SK-N-SH (cell line): ENCODE results near the gene RBL2. TPM values are rescaled to one million over a fixed set of nuclear protein-coding genes. Genes with fewer than 3 reads are reported as not detected.

ENCODE experiments used
- CTCF ChIA-PET: fragments of 300-600, 350-600 bp; formaldehyde crosslinking; extraction: SDS; loops from one replicate; lab custom pipeline; 2021; lab: Yijun Ruan, JAX
- POLR2A ChIA-PET: fragments of 350-600 bp; sonication (Branson Sonifier 250); formaldehyde crosslinking; extraction: SDS; loops from one replicate; lab custom pipeline; 2020; ENCODE audit warnings: antibody characterized with exemption, inconsistent platforms; lab: Yijun Ruan, JAX
- DNase-seq: peaks from one replicate; pipeline ENCODE4 v3.0.0; 2012
- H2AFZ ChIP-seq: fragments of 200-600 bp; sonication (generic); 2 replicates; pipeline ENCODE4 v1.8.1; 2016; ENCODE audit warnings: antibody characterized with exemption, mild to moderate bottlenecking, low read depth
- H3F3A ChIP-seq: fragments of 200-600 bp; sonication (generic); replicated peaks from 2 replicates; pipeline ENCODE3; 2016; ENCODE audit warnings: antibody characterized with exemption, mild to moderate bottlenecking; ENCODE audit not compliant: insufficient read depth
- H3K27ac ChIP-seq, 2 experiments: fragments of 200-500 bp in 1 of 2; fragments of 200-600 bp in 1 of 2; sonication (Bioruptor generic) in 1 of 2; sonication (generic), shearing (Covaris generic) in 1 of 2; 2 replicates each; pipeline versions ENCODE4 v1.5.1 to v1.6.1; 2014 to 2016; ENCODE audit warnings: low read depth in 2 of 2, inconsistent platforms in 1 of 2, low read length in 1 of 2, mild to moderate bottlenecking in 1 of 2, mixed read lengths in 1 of 2
- H3K27me3 ChIP-seq: fragments of 200-600 bp; sonication (generic), shearing (Covaris generic); 2 replicates; pipeline ENCODE4 v1.6.1; 2016; ENCODE audit warnings: mixed run types; ENCODE audit not compliant: insufficient read depth
- H3K36me3 ChIP-seq, 2 experiments: fragments of 200-500 bp in 1 of 2; fragments of 200-600 bp in 1 of 2; sonication (Bioruptor generic) in 1 of 2; sonication (generic) in 1 of 2; replicated peaks in 1 of 2; 2 replicates each; pipeline versions ENCODE3 to v1.5.1; 2014 to 2016; ENCODE audit warnings: low read length in 1 of 2, mild to moderate bottlenecking in 1 of 2; ENCODE audit not compliant: insufficient read depth in 2 of 2, control insufficient read depth in 1 of 2
- H3K4me1 ChIP-seq, 2 experiments: fragments of 200-500 bp in 1 of 2; fragments of 200-600 bp in 1 of 2; sonication (Bioruptor generic) in 1 of 2; sonication (generic), shearing (Covaris generic) in 1 of 2; 2 replicates each; pipeline versions ENCODE4 v1.5.1 to v1.6.1; 2014 to 2016; ENCODE audit warnings: low read depth in 1 of 2, low read length in 1 of 2, mixed run types in 1 of 2; ENCODE audit not compliant: insufficient read depth in 2 of 2, control insufficient read depth in 1 of 2
- H3K4me2 ChIP-seq: fragments of 200-600 bp; sonication (generic), shearing (Covaris generic); 2 replicates; pipeline ENCODE4 v1.6.1; 2017; ENCODE audit warnings: mixed run types
- H3K4me3 ChIP-seq, 2 experiments: fragments of 200-500 bp in 1 of 2; fragments of 200-600 bp in 1 of 2; sonication (Bioruptor generic) in 1 of 2; sonication (generic), shearing (Covaris generic) in 1 of 2; 2 replicates each; pipeline versions ENCODE4 v1.5.1 to v1.8.1; 2014 to 2016; ENCODE audit warnings: low read depth in 2 of 2, inconsistent platforms in 1 of 2, low read length in 1 of 2, mild to moderate bottlenecking in 1 of 2, mixed read lengths in 1 of 2, moderate library complexity in 1 of 2
- H3K79me2 ChIP-seq: fragments of 200-600 bp; sonication (generic); 2 replicates; pipeline ENCODE4 v1.8.1; 2017; ENCODE audit warnings: mild to moderate bottlenecking; ENCODE audit not compliant: insufficient read depth
- H3K9ac ChIP-seq: fragments of 200-600 bp; sonication (generic); 2 replicates; pipeline ENCODE4 v1.6.1; 2017; ENCODE audit warnings: mixed run types
- H3K9me2 ChIP-seq: fragments of 200-600 bp; sonication (generic); 2 replicates; pipeline ENCODE4 v1.6.1; 2017; ENCODE audit warnings: mixed run types
- H3K9me3 ChIP-seq: fragments of 200-600 bp; sonication (generic); 2 replicates; pipeline ENCODE4 v1.6.1; 2017; ENCODE audit warnings: mixed run types, mild to moderate bottlenecking, moderate library complexity
- H4K20me1 ChIP-seq: fragments of 200-600 bp; sonication (generic); 2 replicates; pipeline ENCODE4 v1.6.1; 2017; ENCODE audit warnings: mild to moderate bottlenecking, mixed run types; ENCODE audit not compliant: insufficient read depth
- CHD2 ChIP-seq: fragments of 150-350 bp; IDR thresholded peaks from 2 replicates; pipeline ENCODE4 v1.6.1; 2018; ENCODE audit warnings: low read length; ENCODE audit not compliant: partially characterized antibody
- EP300 ChIP-seq, 2 experiments: IDR thresholded peaks; 2 replicates each; pipeline versions ENCODE4 v1.4.0 to v1.6.1; 2012; ENCODE audit warnings: borderline replicate concordance in 1 of 2, low read depth in 1 of 2, low read length in 1 of 2
- EZH2phosphoT487 ChIP-seq: fragments of 200-600 bp; sonication (generic); IDR thresholded peaks from 2 replicates; pipeline ENCODE4 v1.6.1; 2017; ENCODE audit warnings: low read depth, mixed run types, mild to moderate bottlenecking, antibody characterized with exemption, moderate library complexity, borderline replicate concordance
- FOXJ3 ChIP-seq: sonication (generic); formaldehyde crosslinking; IDR thresholded peaks from 2 replicates; pipeline ENCODE4 v1.5.1; 2020; ENCODE audit warnings: mild to moderate bottlenecking, missing genetic modification reagents
- JUND ChIP-seq: IDR thresholded peaks from 2 replicates; pipeline ENCODE4 v1.4.0; 2012
- MXI1 ChIP-seq: IDR thresholded peaks from 2 replicates; pipeline ENCODE4 v1.6.1; 2012; ENCODE audit warnings: mild to moderate bottlenecking, low read depth, low read length, improper control_type of control experiment
- NFIC ChIP-seq: IDR thresholded peaks from 2 replicates; pipeline ENCODE4 v1.4.0; 2012; ENCODE audit warnings: borderline replicate concordance
- RFX5 ChIP-seq: IDR thresholded peaks from 2 replicates; pipeline ENCODE4 v1.6.1; 2012; ENCODE audit warnings: mild to moderate bottlenecking, improper control_type of control experiment, low read length
- RXRA ChIP-seq: IDR thresholded peaks from 2 replicates; pipeline ENCODE4 v1.4.0; 2012; ENCODE audit warnings: low read depth, mild to moderate bottlenecking, borderline replicate concordance
- SIN3A ChIP-seq: IDR thresholded peaks from 2 replicates; pipeline ENCODE4 v1.6.1; 2012; ENCODE audit warnings: low read depth, mild to moderate bottlenecking, low read length, moderate library complexity, borderline replicate concordance
- SMC3 ChIP-seq: IDR thresholded peaks from 2 replicates; pipeline ENCODE4 v1.6.1; 2012; ENCODE audit warnings: low read depth, low read length, improper control_type of control experiment
- TAF1 ChIP-seq: IDR thresholded peaks from 2 replicates; pipeline ENCODE4 v1.6.1; 2012; ENCODE audit warnings: low read depth, mild to moderate bottlenecking, low read length, moderate library complexity, borderline replicate concordance
- YY1 ChIP-seq: IDR thresholded peaks from 2 replicates; pipeline ENCODE4 v1.4.0; 2012; ENCODE audit warnings: low read depth, mild to moderate bottlenecking
- WGBS: methylation state at CpG from one replicate; pipeline ENCODE4 v1.1.6; 2017; ENCODE audit warnings: low lambda C conversion rate; 5-methylcytosine and 5-hydroxymethylcytosine counted together
- polyA plus RNA-seq, 3 experiments: library from polyadenylated mRNA; depleted of rRNA; stranded (reverse); fragments of >200 nt; gene quantifications; 2 replicates each; pipeline ENCODE4 v1.2.3, GENCODE V29; 2012
- TF ChIP-seq, protein P1 (sequence below): IDR thresholded peaks from 2 replicates; pipeline ENCODE4 v1.6.1; 2012; ENCODE audit warnings: mild to moderate bottlenecking, low read depth, low read length, moderate library complexity
- TF ChIP-seq, protein P2 (sequence below): IDR thresholded peaks from 2 replicates; pipeline ENCODE4 v1.4.0; 2012; ENCODE audit warnings: low read depth, borderline replicate concordance

The RBL2 gene
- polyA plus RNA-seq, 1 of the 3 experiments (the other 2 are of a cell fraction), result 28.0 TPM

DNA sequence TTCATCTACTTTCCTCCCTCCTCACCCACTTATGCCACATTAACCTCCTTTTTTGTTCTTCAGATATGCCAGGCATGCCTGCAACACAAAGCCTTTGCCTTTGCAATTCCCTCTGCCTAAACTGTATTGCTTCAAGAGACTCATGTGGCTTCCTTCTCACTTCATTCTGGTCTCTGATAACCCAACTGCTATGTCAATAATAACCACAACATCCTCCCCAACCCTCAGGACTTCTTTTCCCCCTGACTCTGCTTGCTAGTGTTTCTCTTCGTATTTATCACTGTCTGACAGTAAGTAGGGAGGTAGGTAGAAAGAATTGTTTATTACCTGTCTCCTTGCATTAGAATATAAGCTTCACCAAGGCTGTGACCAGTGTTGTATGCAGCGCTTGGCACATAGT is 22.4 kb downstream of the RBL2 start (continued):
- no peak for TF ChIP-seq TAF1
- TF ChIP-seq, all 33 proteins: peak for 0

DNA sequence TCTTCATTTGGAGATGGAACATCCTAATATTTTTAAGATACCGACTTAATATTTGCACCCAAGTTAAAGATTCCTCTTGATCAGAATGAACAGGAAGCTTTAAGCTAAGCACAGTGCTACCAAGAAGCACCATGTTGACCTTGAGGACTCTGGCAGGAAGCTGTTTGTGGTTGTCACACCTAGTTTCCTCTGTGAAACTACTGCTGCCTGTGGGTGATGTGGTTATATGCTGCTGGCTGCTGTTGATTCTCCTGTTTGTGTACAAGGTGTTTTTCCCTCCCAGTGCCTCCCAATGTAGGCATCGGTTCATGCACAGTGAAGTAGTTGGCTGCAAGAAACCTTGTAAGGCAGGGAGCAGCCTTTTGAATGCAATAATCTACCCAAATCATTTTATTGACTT is 23.4 kb downstream of the RBL2 start:
- no peak for DNase-seq
- CTCF ChIA-PET, result no interaction called here
- H3F3A ChIP-seq, result no peaks in the 10 kb centered on the region
- no peak overlapping the region for H3K27ac ChIP-seq
- H3K4me1 ChIP-seq, result no peaks in the 10 kb centered on the region
- no peaks in the 10 kb centered on the region for H3K9me3 ChIP-seq
- POLR2A ChIA-PET, result no interaction called here
- H3K9me2 ChIP-seq, result no peaks in the 10 kb centered on the region
- H3K4me2 ChIP-seq, result no peak overlapping the region
- no peaks in the 10 kb centered on the region for H3K27me3 ChIP-seq
- H3K36me3 ChIP-seq, result peaks cover 66 to 73% of the 10 kb centered on the region in 2 experiments
- no peak overlapping the region for H3K9ac ChIP-seq
- 93% methylated on average over 2 of the region's 2 CpGs for WGBS
- no peak overlapping the region for H2AFZ ChIP-seq
- no peak for TF ChIP-seq RXRA
- TF ChIP-seq, protein P1, sequence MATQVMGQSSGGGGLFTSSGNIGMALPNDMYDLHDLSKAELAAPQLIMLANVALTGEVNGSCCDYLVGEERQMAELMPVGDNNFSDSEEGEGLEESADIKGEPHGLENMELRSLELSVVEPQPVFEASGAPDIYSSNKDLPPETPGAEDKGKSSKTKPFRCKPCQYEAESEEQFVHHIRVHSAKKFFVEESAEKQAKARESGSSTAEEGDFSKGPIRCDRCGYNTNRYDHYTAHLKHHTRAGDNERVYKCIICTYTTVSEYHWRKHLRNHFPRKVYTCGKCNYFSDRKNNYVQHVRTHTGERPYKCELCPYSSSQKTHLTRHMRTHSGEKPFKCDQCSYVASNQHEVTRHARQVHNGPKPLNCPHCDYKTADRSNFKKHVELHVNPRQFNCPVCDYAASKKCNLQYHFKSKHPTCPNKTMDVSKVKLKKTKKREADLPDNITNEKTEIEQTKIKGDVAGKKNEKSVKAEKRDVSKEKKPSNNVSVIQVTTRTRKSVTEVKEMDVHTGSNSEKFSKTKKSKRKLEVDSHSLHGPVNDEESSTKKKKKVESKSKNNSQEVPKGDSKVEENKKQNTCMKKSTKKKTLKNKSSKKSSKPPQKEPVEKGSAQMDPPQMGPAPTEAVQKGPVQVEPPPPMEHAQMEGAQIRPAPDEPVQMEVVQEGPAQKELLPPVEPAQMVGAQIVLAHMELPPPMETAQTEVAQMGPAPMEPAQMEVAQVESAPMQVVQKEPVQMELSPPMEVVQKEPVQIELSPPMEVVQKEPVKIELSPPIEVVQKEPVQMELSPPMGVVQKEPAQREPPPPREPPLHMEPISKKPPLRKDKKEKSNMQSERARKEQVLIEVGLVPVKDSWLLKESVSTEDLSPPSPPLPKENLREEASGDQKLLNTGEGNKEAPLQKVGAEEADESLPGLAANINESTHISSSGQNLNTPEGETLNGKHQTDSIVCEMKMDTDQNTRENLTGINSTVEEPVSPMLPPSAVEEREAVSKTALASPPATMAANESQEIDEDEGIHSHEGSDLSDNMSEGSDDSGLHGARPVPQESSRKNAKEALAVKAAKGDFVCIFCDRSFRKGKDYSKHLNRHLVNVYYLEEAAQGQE, result no peak
- TF ChIP-seq JUND, result no peak
- TF ChIP-seq SIN3A, result no peak
- TF ChIP-seq TAF1, result no peak
- TF ChIP-seq EP300 (IDR thresholded peaks at IDR 0.05; ENCODE audit: borderline replicate concordance in 1 of 2, low read depth in 1 of 2, low read length in 1 of 2), result no peak
- TF ChIP-seq MXI1, result no peak
- no peaks in the 10 kb centered on the region for H4K20me1 ChIP-seq
- no peaks in the 10 kb centered on the region; the same call in 1 of the 2 replicates for H3K79me2 ChIP-seq
- H3K4me3 ChIP-seq, result no peak overlapping the region

DNA sequence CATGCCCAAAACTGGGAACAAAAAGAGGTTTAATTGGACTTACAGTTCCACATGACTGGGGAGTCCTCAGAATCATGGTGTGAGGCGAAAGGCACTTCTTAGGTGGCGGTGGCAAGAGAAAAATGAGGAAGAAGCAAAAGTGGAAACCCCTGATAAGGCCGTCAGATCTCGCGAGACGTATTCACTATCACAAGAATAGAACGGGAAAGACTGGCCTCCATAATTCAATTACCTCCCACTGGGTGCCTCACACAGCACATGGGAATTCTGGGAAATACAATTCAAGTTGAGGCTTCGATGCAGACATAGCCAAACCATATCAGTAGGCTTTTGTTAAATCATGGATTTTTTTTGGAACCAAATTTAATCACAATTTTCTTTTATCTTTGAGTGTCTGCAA is 24.4 kb downstream of the RBL2 start:
- H3K27ac ChIP-seq, result no peak overlapping the region
- POLR2A ChIA-PET, result no interaction called here
- WGBS, result 91% methylated on average over 8 of the region's 8 CpGs
- H3K9me3 ChIP-seq, result no peaks in the 10 kb centered on the region
- H3K27me3 ChIP-seq, result no peaks in the 10 kb centered on the region
- DNase-seq, result no peak
- no peak overlapping the region for H3K4me3 ChIP-seq
- no peak overlapping the region for H3K4me2 ChIP-seq
- no peaks in the 10 kb centered on the region for H3F3A ChIP-seq
- TF ChIP-seq RFX5 (no peak), SMC3 (no peak), YY1 (no peak), NFIC (no peak), MXI1 (no peak), CHD2 (no peak), EP300 (IDR thresholded peaks at IDR 0.05; ENCODE audit: borderline replicate concordance in 1 of 2, low read depth in 1 of 2, low read length in 1 of 2) (no peak), RXRA (no peak), TAF1 (no peak), FOXJ3 (no peak), EZH2phosphoT487 (no peak), JUND (no peak)
- TF ChIP-seq, protein P2, sequence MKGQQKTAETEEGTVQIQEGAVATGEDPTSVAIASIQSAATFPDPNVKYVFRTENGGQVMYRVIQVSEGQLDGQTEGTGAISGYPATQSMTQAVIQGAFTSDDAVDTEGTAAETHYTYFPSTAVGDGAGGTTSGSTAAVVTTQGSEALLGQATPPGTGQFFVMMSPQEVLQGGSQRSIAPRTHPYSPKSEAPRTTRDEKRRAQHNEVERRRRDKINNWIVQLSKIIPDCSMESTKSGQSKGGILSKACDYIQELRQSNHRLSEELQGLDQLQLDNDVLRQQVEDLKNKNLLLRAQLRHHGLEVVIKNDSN, result no peak
- H3K4me1 ChIP-seq, result no peaks in the 10 kb centered on the region
- H3K9ac ChIP-seq, result no peak overlapping the region
- no peak overlapping the region for H2AFZ ChIP-seq
- no peaks in the 10 kb centered on the region for H3K9me2 ChIP-seq
- peaks cover 61 to 66% of the 10 kb centered on the region in 2 experiments for H3K36me3 ChIP-seq
- no peaks in the 10 kb centered on the region; the same call in 1 of the 2 replicates for H3K79me2 ChIP-seq
- CTCF ChIA-PET, result no interaction called here
- H4K20me1 ChIP-seq, result no peaks in the 10 kb centered on the region
